ENCODE data around the gene AMZ2. TPM values are rescaled to one million over a fixed set of nuclear protein-coding genes. Genes with fewer than 3 reads are reported as not detected.

Gene AMZ2
- total RNA-seq, 6 experiments from 2014 or later: 108 to 127 (median 123) TPM

DNA sequence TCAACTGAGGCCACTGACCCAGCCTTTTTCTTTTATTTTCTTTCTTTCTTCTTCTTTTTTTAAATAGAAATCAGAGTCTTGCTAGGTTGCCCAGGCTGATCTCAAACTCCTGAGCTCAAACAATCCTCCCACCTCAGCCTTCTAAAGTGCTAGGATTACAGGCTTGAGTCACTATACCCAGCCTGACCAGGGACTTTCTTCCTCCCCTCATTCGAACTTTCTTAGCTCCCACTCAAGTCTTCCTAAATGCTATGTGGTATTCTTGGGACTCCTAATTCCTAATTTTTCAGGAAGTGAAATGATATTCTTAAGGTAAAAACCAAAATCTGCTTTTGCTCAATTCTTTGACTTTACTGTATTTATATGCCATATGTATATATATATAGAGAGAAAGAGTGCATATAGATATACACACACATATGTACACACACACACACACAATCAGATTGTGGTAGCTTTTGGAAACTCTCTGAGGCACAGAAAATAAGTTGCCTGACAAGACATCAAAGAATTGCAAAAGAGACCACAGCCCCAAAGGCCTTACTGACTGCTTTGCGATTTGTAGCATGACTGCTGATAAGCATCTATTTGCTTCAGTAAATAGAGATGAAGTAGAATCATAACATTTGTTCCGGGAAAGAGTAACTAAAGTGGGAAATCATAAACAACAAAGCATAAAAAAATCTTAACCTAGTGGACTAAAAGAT, 9.5 kb upstream of the AMZ2 start:
- peaks cover 1% of the 10 kb centered on the region; the same call in 1 of the 2 replicates for H3K27me3 Mint-ChIP-seq (ENCODE audit: insufficient read depth)
- H3K9me3 Mint-ChIP-seq: no peaks in the 10 kb centered on the region
- peaks cover 13% of the 10 kb centered on the region for H3K4me1 Mint-ChIP-seq (ENCODE audit: low read depth)
- no peak overlapping the region; the same call in 1 of the 2 replicates for H3K4me3 Mint-ChIP-seq
- no peak overlapping the region for H3K27ac Mint-ChIP-seq
- TF ChIP-seq, protein P1, sequence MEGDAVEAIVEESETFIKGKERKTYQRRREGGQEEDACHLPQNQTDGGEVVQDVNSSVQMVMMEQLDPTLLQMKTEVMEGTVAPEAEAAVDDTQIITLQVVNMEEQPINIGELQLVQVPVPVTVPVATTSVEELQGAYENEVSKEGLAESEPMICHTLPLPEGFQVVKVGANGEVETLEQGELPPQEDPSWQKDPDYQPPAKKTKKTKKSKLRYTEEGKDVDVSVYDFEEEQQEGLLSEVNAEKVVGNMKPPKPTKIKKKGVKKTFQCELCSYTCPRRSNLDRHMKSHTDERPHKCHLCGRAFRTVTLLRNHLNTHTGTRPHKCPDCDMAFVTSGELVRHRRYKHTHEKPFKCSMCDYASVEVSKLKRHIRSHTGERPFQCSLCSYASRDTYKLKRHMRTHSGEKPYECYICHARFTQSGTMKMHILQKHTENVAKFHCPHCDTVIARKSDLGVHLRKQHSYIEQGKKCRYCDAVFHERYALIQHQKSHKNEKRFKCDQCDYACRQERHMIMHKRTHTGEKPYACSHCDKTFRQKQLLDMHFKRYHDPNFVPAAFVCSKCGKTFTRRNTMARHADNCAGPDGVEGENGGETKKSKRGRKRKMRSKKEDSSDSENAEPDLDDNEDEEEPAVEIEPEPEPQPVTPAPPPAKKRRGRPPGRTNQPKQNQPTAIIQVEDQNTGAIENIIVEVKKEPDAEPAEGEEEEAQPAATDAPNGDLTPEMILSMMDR (IDR thresholded peaks at IDR 0.05): no peak
- H3K36me3 Mint-ChIP-seq (ENCODE audit: low read depth): no peaks in the 10 kb centered on the region
- DNase-seq: no peak

DNA sequence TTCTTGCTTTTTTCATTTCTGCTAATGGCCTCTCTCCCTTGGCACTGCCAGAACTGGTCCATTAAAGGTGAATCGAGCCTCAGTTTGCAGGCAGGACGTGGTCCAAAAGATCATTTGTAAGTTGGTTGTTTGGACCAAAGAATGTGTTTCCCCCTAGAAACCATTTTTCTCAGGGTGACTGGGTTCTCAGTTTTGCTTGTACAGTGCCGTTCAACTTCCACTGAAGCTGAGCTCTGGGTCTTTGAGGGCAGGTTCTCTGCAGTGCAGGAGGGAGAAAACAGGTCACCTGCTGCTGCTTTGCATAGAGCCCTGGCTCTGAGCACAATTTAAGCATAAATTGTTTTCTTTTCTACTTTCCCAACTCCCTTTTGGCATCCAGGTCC, 9.0 kb upstream of the AMZ2 start:
- no peak for DNase-seq
- Mint-ChIP-seq H3K4me3 (no peak overlapping the region), H3K4me1 (ENCODE audit: low read depth) (peaks cover 13% of the 10 kb centered on the region), H3K27ac (no peak overlapping the region), H3K27me3 (ENCODE audit: insufficient read depth) (peaks cover 1% of the 10 kb centered on the region; the same call in 1 of the 2 replicates), H3K36me3 (ENCODE audit: low read depth) (no peaks in the 10 kb centered on the region), H3K9me3 (no peaks in the 10 kb centered on the region)
- TF ChIP-seq, protein P1 (IDR thresholded peaks at IDR 0.05): no peak

DNA sequence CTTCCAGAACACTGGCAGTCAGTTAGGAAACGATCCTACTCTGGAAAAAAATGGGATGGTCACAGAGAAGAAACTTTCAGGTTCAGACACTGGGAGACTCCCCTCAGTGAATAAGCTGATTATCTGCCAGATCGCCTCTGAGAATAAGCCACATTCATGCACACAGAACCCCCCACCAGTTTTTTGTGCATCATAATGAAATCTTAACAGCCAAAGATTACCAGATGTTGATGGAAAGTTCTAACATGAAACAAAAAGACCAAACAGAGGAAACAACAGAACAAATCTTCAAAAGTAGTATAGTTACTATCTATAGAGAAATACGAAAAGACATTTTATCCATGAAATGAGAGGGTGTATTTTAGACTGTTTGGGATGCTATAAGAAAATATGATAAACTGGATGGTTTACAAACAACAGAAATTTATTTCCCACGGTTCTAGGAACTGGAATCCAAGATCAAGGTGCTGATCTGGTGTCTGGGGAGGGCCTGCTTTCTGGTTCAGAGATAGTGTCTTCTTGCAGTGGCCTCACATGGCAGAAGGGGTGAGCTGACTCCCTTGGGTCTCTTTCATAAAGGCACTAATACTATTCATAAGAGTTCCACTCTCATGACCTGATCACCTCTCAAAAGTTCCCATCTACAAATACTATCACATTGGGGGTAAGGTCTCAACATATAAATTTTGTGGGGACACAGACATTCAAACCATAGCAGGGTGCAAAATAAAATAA, 8.0 kb upstream of the AMZ2 start:
- TF ChIP-seq, protein P1 (IDR thresholded peaks at IDR 0.05): no peak
- Mint-ChIP-seq H3K36me3 (ENCODE audit: low read depth) (no peaks in the 10 kb centered on the region), H3K27me3 (ENCODE audit: insufficient read depth) (peaks cover 1% of the 10 kb centered on the region; the same call in 1 of the 2 replicates)

DNA sequence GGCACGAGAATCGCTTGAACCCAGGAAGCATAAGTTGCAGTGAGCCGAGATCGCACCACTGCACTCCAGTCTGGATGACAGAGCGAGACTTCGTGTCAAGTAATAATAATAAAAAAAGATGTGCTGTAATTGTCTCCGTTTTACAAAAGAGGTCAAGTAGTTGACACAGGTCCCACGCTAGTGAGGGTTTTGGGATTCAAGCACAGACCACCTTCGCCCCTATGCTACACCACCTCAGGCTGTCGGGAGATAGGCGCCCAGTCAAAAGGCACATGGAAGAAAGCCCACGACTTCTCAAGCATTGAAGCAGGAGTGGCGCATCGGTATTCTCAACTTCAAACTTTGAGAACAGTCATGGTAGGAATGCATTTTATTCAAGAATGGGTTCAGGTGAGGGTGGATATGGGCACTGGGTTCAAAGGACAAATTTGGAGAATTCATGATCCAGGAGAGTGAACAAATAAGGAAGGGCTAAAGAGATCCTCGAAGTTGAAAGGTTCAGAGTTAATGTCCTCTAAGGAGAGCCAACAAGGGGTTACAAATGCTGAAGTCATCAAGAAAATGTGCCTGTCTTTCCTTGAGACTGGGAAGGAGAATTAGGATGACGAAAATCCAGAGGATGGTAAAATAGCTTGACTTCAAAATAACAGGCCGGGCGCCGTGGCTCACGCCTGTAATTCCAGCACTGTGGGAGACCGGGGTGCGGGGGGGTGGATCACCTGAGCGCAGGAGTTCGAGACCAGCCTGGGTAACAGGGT, 1.4 kb upstream of the AMZ2 start:
- Mint-ChIP-seq H3K9me3 (no peaks in the 10 kb centered on the region), H3K4me1 (ENCODE audit: low read depth) (peaks cover 21% of the 10 kb centered on the region), H3K4me3 (peak overlapping the region; percentile 89), H3K27ac (peak overlapping the region; percentile 98), H3K36me3 (ENCODE audit: low read depth) (peaks cover 6% of the 10 kb centered on the region; the same call in 1 of the 2 replicates), H3K27me3 (ENCODE audit: insufficient read depth) (peaks cover 4% of the 10 kb centered on the region; the same call in 1 of the 2 replicates)
- DNase-seq: no peak
- TF ChIP-seq, protein P1 (IDR thresholded peaks at IDR 0.05): no peak

More for the DNA sequence above, 8.0 kb upstream of the AMZ2 start:
- Mint-ChIP-seq H3K27ac (no peak overlapping the region), H3K4me3 (no peak overlapping the region), H3K4me1 (ENCODE audit: low read depth) (peaks cover 8% of the 10 kb centered on the region), H3K9me3 (no peaks in the 10 kb centered on the region)
- no peak for DNase-seq

DNA sequence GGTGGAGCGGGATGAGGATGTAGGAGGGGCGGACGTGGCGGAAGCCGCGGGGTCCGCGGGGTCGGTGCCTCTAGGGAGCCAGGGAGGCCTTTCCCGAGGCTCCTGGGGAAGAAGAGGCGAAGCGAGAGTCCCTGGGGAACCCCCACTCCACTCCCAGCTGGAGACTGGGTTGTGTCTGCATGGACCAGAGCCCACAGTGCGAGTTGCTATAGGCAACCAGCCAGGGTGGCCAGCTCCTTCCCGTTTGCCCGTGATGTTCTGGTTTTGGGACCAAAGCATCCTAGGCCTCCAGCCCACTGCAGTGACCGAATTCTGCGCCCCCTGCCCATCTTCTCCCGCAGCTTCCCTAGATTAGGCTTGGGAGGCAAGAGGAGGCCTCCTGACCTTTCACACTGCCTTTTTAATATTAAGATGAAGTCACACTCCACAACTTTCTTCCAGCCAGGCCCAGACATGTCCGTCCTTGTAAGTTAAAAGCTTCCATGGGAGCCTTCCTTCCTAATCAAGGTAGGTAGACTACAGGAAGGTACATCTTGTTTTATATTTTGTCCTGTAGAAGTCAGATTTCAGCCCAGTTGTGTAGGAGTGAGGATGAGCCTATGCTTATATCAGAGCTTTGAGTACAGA, 469 bp downstream of the AMZ2 start:
- Mint-ChIP-seq H3K4me1 (ENCODE audit: low read depth) (peaks cover 21% of the 10 kb centered on the region), H3K4me3 (peak overlapping the region; percentile 89), H3K36me3 (ENCODE audit: low read depth) (peaks cover 10% of the 10 kb centered on the region; the same call in 1 of the 2 replicates), H3K27me3 (ENCODE audit: insufficient read depth) (peaks cover 3% of the 10 kb centered on the region; the same call in 1 of the 2 replicates), H3K27ac (peak overlapping the region; percentile 98), H3K9me3 (no peaks in the 10 kb centered on the region)
- TF ChIP-seq, protein P1 (IDR thresholded peaks at IDR 0.05): no peak
- peak; percentile 55 for DNase-seq
